HepG2 (cell line): ENCODE measurements around the gene COL9A3. TPM values are rescaled to one million over a fixed set of nuclear protein-coding genes. Genes with fewer than 3 reads are reported as not detected.

Experiments
- ARID4A ChIP-seq: sonication (generic); formaldehyde crosslinking; IDR thresholded peaks from 2 replicates; pipeline ENCODE4 v1.5.0; 2020; ENCODE audit warnings: mild to moderate bottlenecking, missing genetic modification reagents, borderline replicate concordance
- ATF7 ChIP-seq, 2 experiments: fragments of 450-650 bp in 1 of 2; sonication (generic) in 1 of 2; formaldehyde crosslinking in 1 of 2; IDR thresholded peaks; 2 replicates each; pipeline versions ENCODE4 v1.4.0 to v1.6.1; 2016 to 2020; ENCODE audit warnings: antibody characterized with exemption in 1 of 2, mild to moderate bottlenecking in 1 of 2, missing genetic modification reagents in 1 of 2
- CHCHD3 ChIP-seq: sonication (generic); formaldehyde crosslinking; IDR thresholded peaks from 2 replicates; pipeline ENCODE4 v1.8.0; 2022; ENCODE audit warnings: mild to moderate bottlenecking, missing genetic modification reagents, moderate library complexity
- MXI1 ChIP-seq: IDR thresholded peaks from 3 replicates; pipeline ENCODE4 v1.6.1; 2012; ENCODE audit warnings: low read depth, low read length, inconsistent platforms, borderline replicate concordance
- NKX3-1 ChIP-seq: sonication (generic); formaldehyde crosslinking; IDR thresholded peaks from 2 replicates; pipeline ENCODE4 v1.5.0; 2020; ENCODE audit warnings: missing genetic modification reagents
- NR2F1 ChIP-seq, 2 experiments: fragments of 450-650 bp in 1 of 2; formaldehyde crosslinking in 1 of 2; IDR thresholded peaks; 2 replicates each; pipeline versions ENCODE4 v1.5.0 to v1.6.1; 2016 to 2020; ENCODE audit warnings: mild to moderate bottlenecking in 1 of 2, missing compliant biosample characterization in 1 of 2, missing genetic modification reagents in 1 of 2, moderate library complexity in 1 of 2
- PPARG ChIP-seq: conservative IDR thresholded peaks from 2 replicates; pipeline ENCODE4 v1.6.1; 2016; ENCODE audit warnings: missing biosample characterization, missing genetic modification reagents
- SNAPC5 ChIP-seq: sonication (generic); formaldehyde crosslinking; IDR thresholded peaks from 2 replicates; pipeline ENCODE4 v1.8.1; 2023; ENCODE audit warnings: mild to moderate bottlenecking, missing genetic modification reagents, borderline replicate concordance
- SP2 ChIP-seq: sonication (generic); formaldehyde crosslinking; IDR thresholded peaks from 2 replicates; pipeline ENCODE4 v1.5.1; 2020; ENCODE audit warnings: mild to moderate bottlenecking, missing genetic modification reagents
- TCF12 ChIP-seq, 2 experiments: fragments of 450-650 bp in 1 of 2; sonication (generic) in 1 of 2; formaldehyde crosslinking in 1 of 2; IDR thresholded peaks; 2 replicates each; pipeline versions ENCODE4 v1.6.1 to v1.8.0; 2017 to 2022; ENCODE audit warnings: antibody characterized with exemption in 1 of 2, mild to moderate bottlenecking in 1 of 2, missing genetic modification reagents in 1 of 2, moderate library complexity in 1 of 2
- YEATS4 ChIP-seq: sonication (generic); formaldehyde crosslinking; IDR thresholded peaks from 2 replicates; pipeline ENCODE4 v1.4.0; 2020; ENCODE audit warnings: missing genetic modification reagents, borderline replicate concordance
- ZC3H13 ChIP-seq: sonication (generic); formaldehyde crosslinking; IDR thresholded peaks from 2 replicates; pipeline ENCODE4 v1.8.1; 2023; ENCODE audit warnings: mild to moderate bottlenecking, missing genetic modification reagents, moderate library complexity
- ZFP62 ChIP-seq: sonication (generic); formaldehyde crosslinking; IDR thresholded peaks from 2 replicates; pipeline ENCODE4 v1.4.0; 2020; ENCODE audit warnings: missing genetic modification reagents
- ZFP91 ChIP-seq: sonication (generic); formaldehyde crosslinking; IDR thresholded peaks from 2 replicates; pipeline ENCODE4 v1.9.0; 2022; ENCODE audit warnings: missing genetic modification reagents, mild to moderate bottlenecking, borderline replicate concordance
- ZNF224 ChIP-seq: sonication (generic); formaldehyde crosslinking; IDR thresholded peaks from 2 replicates; pipeline ENCODE4 v1.5.0; 2020; ENCODE audit warnings: mild to moderate bottlenecking, missing genetic modification reagents
- ZNF441 ChIP-seq: sonication (generic); formaldehyde crosslinking; IDR thresholded peaks from 2 replicates; pipeline ENCODE4 v1.7.0; 2021; ENCODE audit warnings: missing genetic modification reagents, borderline replicate concordance
- ZNF788 ChIP-seq: sonication (generic); formaldehyde crosslinking; IDR thresholded peaks from 2 replicates; pipeline ENCODE4 v1.5.0; 2020; ENCODE audit warnings: mild to moderate bottlenecking, missing genetic modification reagents, borderline replicate concordance
- polyA plus RNA-seq, 8 experiments: library from polyadenylated mRNA; depleted of rRNA in 3 of 8; stranded (reverse) in 7 of 8; unstranded in 1 of 8; fragments of >200 nt; fragmentation: Illumina TruSeq in 4 of 8; extraction: Trizol in 4 of 8; gene quantifications; 2 replicates each; pipeline versions ENCODE4 v1.2.1 to v1.2.3, GENCODE V29; 2011 to 2016; ENCODE audit warnings: low read depth in 4 of 8, missing spikeins in 1 of 8, mixed read lengths in 1 of 8; ENCODE audit not compliant: insufficient read depth in 1 of 8
- total RNA-seq, 5 experiments: library from RNA; depleted of rRNA; stranded (reverse); fragments of >200 nt; fragmentation: Illumina TruSeq; extraction: Trizol; gene quantifications; 2 replicates each; pipeline ENCODE4 v1.2.3, GENCODE V29; 2016; ENCODE audit warnings: low read depth in 1 of 5
- TF ChIP-seq, protein P1 (sequence below): sonication (generic); formaldehyde crosslinking; IDR thresholded peaks from 2 replicates; pipeline ENCODE4 v1.4.0; 2020; ENCODE audit warnings: missing genetic modification reagents

COL9A3 gene
- total and polyA plus RNA-seq, 2 of the 13 experiments (the other 11 are each of a cell fraction or from before 2014, with no cell fraction given): 155 to 204 TPM

- TF ChIP-seq, protein P1, sequence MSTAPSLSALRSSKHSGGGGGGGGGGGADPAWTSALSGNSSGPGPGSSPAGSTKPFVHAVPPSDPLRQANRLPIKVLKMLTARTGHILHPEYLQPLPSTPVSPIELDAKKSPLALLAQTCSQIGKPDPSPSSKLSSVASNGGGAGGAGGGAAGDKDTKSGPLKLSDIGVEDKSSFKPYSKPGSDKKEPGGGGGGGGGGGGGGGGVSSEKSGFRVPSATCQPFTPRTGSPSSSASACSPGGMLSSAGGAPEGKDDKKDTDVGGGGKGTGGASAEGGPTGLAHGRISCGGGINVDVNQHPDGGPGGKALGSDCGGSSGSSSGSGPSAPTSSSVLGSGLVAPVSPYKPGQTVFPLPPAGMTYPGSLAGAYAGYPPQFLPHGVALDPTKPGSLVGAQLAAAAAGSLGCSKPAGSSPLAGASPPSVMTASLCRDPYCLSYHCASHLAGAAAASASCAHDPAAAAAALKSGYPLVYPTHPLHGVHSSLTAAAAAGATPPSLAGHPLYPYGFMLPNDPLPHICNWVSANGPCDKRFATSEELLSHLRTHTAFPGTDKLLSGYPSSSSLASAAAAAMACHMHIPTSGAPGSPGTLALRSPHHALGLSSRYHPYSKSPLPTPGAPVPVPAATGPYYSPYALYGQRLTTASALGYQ (CRISPR knock-in tag): no peak
- TF ChIP-seq ARID4A (no peak), NKX3-1 (no peak), ATF7 (IDR thresholded peaks at IDR 0.05) (no peak), ATF7 (CRISPR knock-in tag; IDR thresholded peaks at IDR 0.05) (no peak), YEATS4 (CRISPR knock-in tag) (peak; percentile 69; the same call in 1 of the 2 replicates), MXI1 (peak; percentile 6; the same call in 1 of the 3 replicates), ZNF224 (no peak), CHCHD3 (CRISPR knock-in tag) (no peak), ZFP62 (CRISPR knock-in tag) (no peak), TCF12 (IDR thresholded peaks at IDR 0.05) (no peak), TCF12 (CRISPR knock-in tag; IDR thresholded peaks at IDR 0.05) (no peak), SNAPC5 (0 out of 2 replicates have a peak, but pooled peaks have one; percentile 49), PPARG (CRISPR knock-in tag) (no peak), ZNF788 (CRISPR knock-in tag) (peak; percentile 54; the same call in 1 of the 2 replicates), NR2F1 (CRISPR knock-in tag; IDR thresholded peaks at IDR 0.05) (no peak), ZFP91 (CRISPR knock-in tag) (peak; percentile 11; the same call in 1 of the 2 replicates), ZC3H13 (CRISPR knock-in tag) (no peak), ZNF441 (no peak), SP2 (no peak)
These were observed at the start of gene COL9A3 (continued) for GRCh38 chr20:62816884-62817873.
